Duodenal mucosa (tissue), 2 donors: Measurements from ENCODE around the gene MYO5B.

Experiments used
- H3K27ac ChIP-seq: one replicate; pipeline ENCODE4 v1.7.0; 2013; ENCODE audit warnings: low read depth, low read length
- H3K27me3 ChIP-seq, 2 donors: one replicate each; pipeline ENCODE4 v1.7.0; 2013; ENCODE audit warnings: low read length in 2 of 2, control low read depth in 1 of 2; ENCODE audit not compliant: insufficient read depth in 2 of 2, control insufficient read depth in 1 of 2
- H3K36me3 ChIP-seq, 2 donors: one replicate each; pipeline ENCODE4 v1.7.0; 2013; ENCODE audit warnings: low read length in 2 of 2, control low read depth in 1 of 2; ENCODE audit not compliant: insufficient read depth in 2 of 2, control insufficient read depth in 1 of 2
- H3K4me1 ChIP-seq, 2 donors: one replicate each; pipeline ENCODE4 v1.7.0; 2013; ENCODE audit warnings: low read length in 2 of 2, control low read depth in 1 of 2; ENCODE audit not compliant: insufficient read depth in 2 of 2, control insufficient read depth in 1 of 2
- H3K4me3 ChIP-seq, 2 donors: one replicate each; pipeline ENCODE4 v1.7.0; 2013; ENCODE audit warnings: low read length in 2 of 2, low read depth in 1 of 2
- H3K9ac ChIP-seq, 2 donors: one replicate each; pipeline ENCODE4 v1.7.0; 2013; ENCODE audit warnings: low read length in 2 of 2, low read depth in 1 of 2
- H3K9me3 ChIP-seq, 2 donors: one replicate each; pipeline ENCODE4 v1.7.0; 2013; ENCODE audit warnings: low read length in 2 of 2, control low read depth in 1 of 2; ENCODE audit not compliant: control insufficient read depth in 1 of 2

Gene MYO5B

DNA sequence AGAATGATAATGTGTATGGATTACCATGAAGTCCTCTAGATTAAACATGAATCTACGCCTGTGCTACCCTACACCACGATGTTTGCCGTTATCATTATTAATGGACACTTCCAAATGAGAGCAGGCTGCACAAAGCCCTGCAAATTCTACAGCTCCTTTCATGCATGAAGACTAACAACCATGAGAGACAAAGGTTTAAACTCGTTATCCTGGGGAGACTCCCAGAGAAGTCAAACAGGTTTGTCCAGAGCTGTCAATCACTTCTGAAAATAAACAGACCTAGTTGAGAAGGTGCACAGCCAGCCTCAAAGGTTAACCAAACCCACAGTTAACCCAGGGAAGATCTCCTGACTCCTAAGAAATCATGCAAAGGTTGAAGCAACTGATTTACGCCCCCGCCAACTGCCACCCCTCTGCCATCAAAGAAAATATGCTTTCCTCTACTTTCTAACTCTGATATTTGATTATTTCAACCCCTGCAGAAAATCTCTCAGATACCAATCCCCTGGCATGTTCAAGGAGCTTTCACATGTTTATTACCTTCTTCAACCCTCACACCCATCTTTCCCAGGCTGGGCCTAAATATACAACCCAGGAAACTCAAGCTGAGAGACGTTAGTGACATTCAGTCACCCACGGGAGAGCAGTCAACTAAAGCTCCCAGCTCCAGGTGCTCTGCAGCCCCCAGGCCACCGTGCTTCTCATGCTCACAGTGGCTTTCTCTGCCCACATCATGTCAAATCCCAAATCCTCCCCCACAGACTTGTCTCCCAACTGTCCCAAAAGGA, 35.9 kb downstream of the MYO5B start:
- H3K36me3 ChIP-seq: no peaks in the 10 kb centered on the region
- H3K27ac ChIP-seq: no peak overlapping the region
- H3K9ac ChIP-seq: no peak overlapping the region
- H3K27me3 ChIP-seq: no peaks in the 10 kb centered on the region
- no peaks in the 10 kb centered on the region for H3K9me3 ChIP-seq
- peak overlapping the region; percentile 3 to 10 for H3K4me3 ChIP-seq
- peaks cover 25 to 32% of the 10 kb centered on the region in 2 donors for H3K4me1 ChIP-seq

DNA sequence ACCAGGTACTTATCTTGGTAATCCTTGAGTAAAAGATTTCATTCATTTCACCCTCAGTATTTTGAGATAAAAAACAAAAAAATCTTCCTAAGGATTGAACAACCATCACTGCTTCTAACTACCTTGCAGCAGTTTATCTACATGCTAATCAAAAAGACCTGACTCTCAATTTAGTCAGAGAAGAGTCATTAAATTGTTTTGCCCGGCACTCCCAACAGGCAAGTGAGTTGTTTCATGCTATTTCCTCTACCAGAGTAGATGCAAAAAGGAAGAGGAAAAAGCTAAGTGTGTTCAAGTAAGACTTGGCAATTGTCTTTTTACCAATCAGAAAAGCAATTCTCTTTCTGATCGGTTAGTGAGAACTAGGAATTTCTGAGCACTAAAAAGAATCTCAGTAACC, 39.5 kb downstream of the MYO5B start:
- Histone ChIP-seq H3K9me3 (no peaks in the 10 kb centered on the region), H3K36me3 (no peaks in the 10 kb centered on the region), H3K27ac (no peak overlapping the region), H3K9ac (no peak overlapping the region), H3K4me3 (no peak overlapping the region), H3K27me3 (no peaks in the 10 kb centered on the region), H3K4me1 (peaks cover 21 to 31% of the 10 kb centered on the region in 2 donors)

DNA sequence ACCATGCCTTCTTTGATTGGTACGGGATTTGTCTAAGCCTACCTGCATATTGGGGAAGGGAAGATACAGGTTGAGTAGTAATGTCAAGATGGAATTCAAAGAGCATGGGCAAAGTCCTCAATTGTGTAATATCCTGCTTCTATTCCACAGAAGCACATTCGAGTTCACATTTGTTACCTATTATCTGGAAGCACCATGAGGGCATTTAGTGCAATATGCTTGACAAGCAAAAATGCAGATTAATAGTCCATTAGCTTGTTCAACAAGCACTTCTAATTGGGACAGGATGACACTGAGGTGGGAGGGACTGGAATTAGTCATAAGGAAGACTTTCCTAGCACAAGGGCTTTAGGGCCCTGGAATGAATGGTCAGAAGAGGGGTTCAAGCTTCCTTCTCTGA, 40.5 kb downstream of the MYO5B start:
- no peak overlapping the region for H3K27ac ChIP-seq
- no peaks in the 10 kb centered on the region for H3K36me3 ChIP-seq
- no peak overlapping the region for H3K4me3 ChIP-seq

DNA sequence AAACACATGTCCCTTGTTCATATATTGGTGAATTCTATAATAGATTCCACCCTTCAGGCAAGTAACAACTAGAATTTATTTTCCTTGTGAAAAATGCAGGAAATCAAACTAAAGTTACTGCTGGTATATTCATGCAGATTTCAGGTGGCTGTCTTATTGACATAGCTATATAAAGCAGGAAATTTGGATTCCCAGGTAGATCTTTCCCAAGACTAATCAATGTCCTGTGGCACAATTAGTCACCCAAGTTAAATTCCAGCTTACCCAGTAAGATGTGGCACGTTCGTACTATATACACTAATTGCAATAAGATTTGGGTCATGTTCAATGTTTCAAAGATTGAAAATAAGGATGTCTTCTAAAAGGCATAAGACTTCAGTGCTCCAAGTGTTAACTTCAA, 42.0 kb downstream of the MYO5B start:
- Histone ChIP-seq H3K27ac (no peak overlapping the region), H3K4me3 (no peak overlapping the region), H3K4me1 (peaks cover 0 to 13% of the 10 kb centered on the region in 2 donors), H3K36me3 (no peaks in the 10 kb centered on the region), H3K9ac (no peak overlapping the region), H3K9me3 (no peaks in the 10 kb centered on the region), H3K27me3 (no peaks in the 10 kb centered on the region)

More for the DNA sequence above, 40.5 kb downstream of the MYO5B start:
- Histone ChIP-seq H3K9ac (no peak overlapping the region), H3K9me3 (no peaks in the 10 kb centered on the region), H3K27me3 (no peaks in the 10 kb centered on the region), H3K4me1 (peaks cover 13 to 24% of the 10 kb centered on the region in 2 donors)

DNA sequence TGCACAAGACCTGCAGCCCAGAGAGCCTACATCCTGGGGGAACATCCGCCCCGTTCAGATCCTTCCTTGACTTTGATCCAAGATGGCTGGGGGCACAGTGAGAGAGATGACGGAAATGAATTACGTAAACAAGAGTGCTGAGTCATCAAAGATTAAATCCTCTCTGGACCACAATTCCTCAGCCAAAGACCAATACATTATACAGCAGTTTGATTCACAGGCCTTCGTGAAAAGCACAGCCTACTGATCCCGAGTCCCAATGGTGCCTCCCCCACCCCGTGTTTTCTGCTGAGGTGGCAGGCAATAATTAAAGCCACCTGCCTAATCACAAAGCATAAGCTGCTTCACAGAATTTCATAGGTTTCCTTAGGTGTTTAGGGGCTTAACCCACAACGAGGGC, 43.0 kb downstream of the MYO5B start:
- H3K27me3 ChIP-seq: no peaks in the 10 kb centered on the region
- H3K4me1 ChIP-seq: peaks cover 6 to 13% of the 10 kb centered on the region in 2 donors
- no peak overlapping the region for H3K27ac ChIP-seq
- no peak overlapping the region for H3K4me3 ChIP-seq
- H3K9ac ChIP-seq: no peak overlapping the region
- no peaks in the 10 kb centered on the region for H3K9me3 ChIP-seq
- no peaks in the 10 kb centered on the region for H3K36me3 ChIP-seq

DNA sequence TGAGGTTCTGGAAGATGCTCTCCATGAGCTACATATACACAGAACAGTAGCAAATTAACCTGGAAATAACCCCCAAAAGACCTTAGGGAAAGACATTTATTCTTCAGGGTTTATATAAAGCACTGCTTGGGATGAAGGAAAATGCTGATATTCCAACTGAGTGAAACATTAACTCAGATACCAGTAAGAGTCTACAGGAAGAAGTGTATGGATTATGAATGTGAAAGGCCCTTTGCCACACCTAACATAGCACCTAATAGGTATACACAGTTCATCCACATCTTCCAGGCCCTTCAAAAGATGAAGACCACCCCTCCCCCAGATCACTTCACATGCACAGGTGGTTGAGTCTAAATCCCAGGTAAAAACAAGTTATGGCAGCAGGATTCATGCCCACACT, 50.4 kb downstream of the MYO5B start:
- Histone ChIP-seq H3K4me1 (peaks cover 26 to 33% of the 10 kb centered on the region in 2 donors), H3K27ac (no peak overlapping the region), H3K4me3 (peak overlapping the region in 1 of 2 donors; percentile 8), H3K36me3 (no peaks in the 10 kb centered on the region), H3K9ac (no peak overlapping the region), H3K9me3 (no peaks in the 10 kb centered on the region), H3K27me3 (no peaks in the 10 kb centered on the region)

DNA sequence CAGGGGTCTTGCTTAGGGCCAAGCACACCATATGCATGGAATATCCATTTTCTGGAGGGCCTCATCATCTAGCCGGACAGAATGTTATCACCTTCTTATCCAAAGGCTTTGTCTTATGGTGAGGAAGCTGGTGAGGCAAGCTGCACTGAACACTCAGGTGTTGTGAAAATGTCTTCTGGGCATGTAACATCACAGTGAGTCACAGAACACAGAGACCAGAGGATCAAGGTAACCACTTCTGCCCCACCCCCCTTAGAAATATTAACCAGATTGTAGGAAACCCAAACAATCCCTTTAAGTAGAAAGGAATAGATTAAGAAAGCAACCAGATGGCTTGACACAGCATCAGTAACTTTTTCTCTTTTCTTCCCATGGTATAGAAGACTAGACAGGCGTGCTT, 51.1 kb downstream of the MYO5B start:
- Histone ChIP-seq H3K36me3 (no peaks in the 10 kb centered on the region), H3K27me3 (no peaks in the 10 kb centered on the region), H3K27ac (no peak overlapping the region)

DNA sequence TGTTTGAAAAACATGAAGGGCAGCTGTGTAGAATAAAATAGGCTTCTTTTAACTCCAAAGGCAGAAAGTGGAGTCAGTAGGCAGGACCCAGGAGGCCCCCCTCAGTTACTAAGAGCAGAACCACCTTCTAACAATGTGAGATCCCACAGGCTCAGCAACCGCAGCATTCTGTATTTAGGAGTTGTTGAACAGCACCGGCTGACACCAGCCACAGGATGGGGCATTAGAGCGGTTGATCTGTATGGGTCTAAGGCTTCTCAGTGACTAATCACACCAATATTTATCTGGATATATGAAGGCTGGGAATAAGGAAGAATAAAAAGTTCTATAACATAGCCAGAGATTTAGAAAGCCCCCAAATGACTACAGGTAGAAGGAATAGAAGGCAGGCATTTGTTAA, 51.7 kb downstream of the MYO5B start:
- Histone ChIP-seq H3K9ac (no peak overlapping the region), H3K4me3 (no peak overlapping the region), H3K36me3 (no peaks in the 10 kb centered on the region), H3K27ac (no peak overlapping the region), H3K4me1 (peaks cover 26 to 33% of the 10 kb centered on the region in 2 donors), H3K9me3 (no peaks in the 10 kb centered on the region), H3K27me3 (no peaks in the 10 kb centered on the region)

More for the DNA sequence above, 51.1 kb downstream of the MYO5B start:
- no peak overlapping the region for H3K9ac ChIP-seq
- no peaks in the 10 kb centered on the region for H3K9me3 ChIP-seq
- no peak overlapping the region for H3K4me3 ChIP-seq
- H3K4me1 ChIP-seq: peaks cover 26 to 33% of the 10 kb centered on the region in 2 donors

DNA sequence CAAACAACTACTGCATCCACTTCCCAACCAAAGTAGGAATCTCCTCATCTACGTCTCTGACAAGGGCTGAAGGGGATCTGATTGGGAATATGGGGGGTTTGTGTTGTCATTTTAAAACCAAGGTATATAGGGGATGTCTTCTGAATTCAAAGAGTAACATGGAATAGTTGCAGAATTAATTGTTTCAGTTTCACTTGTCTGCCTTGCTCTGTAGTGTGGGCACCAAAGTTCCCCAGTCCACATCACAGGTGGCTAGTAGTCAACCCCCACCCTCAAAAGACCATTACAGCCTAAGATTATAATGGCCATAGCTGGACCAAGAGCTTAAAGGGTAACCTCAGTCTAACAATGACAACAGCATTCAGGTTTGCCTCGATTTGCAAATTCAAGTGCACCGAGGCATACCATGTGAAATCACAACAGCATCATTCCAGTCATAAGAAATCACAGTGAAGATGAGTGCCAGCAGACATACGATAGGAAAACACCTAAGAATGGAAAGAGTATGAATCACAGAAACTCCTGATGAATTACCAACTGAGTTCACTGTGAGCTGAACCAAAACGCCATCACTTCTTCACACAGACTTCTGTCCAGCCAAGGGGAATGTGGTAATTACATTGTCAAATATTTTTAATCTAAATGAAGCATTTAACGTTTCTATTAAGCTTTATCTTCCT, 52.4 kb downstream of the MYO5B start:
- no peak overlapping the region for H3K4me3 ChIP-seq
- no peaks in the 10 kb centered on the region for H3K27me3 ChIP-seq
- H3K9me3 ChIP-seq: no peaks in the 10 kb centered on the region
- no peak overlapping the region for H3K9ac ChIP-seq
- H3K27ac ChIP-seq: no peak overlapping the region
- no peaks in the 10 kb centered on the region for H3K36me3 ChIP-seq
- H3K4me1 ChIP-seq: peaks cover 26 to 33% of the 10 kb centered on the region in 2 donors

DNA sequence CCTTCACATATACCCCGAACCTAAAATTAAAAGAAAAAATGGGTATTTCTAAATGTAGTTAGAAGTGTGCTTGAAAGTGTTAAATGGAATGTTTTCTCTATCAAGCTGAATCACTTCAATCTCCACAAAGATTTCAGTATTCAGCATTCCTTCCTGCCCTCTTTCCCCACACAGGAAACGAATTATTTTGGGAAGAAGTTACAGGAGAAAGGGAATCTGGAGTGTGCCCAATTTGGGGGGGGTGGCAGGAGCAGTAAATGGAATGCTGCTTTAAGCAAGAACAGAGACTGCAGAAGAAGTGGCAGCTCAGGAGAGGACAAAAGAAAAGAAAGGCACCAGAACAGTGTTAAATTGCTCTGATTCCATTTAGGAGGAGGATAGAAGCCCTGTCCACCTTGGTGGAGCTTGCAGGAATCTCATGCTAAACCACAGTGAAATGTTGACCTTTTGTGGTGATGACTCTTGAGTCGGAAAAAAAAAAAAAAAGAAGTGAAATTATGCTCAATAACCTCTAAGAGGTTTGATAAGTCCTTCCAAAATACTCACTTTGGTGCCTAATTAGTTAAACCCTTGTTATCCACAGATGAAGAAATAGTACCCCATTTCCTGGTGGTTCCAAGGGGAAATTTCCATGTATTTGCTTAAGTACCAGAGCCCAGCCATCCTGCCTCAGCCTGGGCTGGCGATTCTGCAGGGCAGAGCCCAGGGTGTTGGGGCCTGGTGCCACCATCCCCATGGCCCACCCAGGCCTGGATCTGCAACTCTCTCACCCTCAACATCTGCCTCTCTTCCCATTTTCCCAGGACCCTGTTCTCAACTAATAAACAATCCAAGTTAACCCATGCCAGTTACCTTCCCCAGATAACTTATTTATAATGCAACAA, 56.5 kb downstream of the MYO5B start:
- Histone ChIP-seq H3K27me3 (peaks cover 0 to 2% of the 10 kb centered on the region in 2 donors), H3K27ac (no peak overlapping the region), H3K4me3 (no peak overlapping the region), H3K36me3 (no peaks in the 10 kb centered on the region), H3K9me3 (no peaks in the 10 kb centered on the region), H3K4me1 (peaks cover 7 to 19% of the 10 kb centered on the region in 2 donors), H3K9ac (no peak overlapping the region)
